Mesendoderm (in vitro differentiated cells): Measurements from ENCODE around the gene SLC5A9.
A peak's percentile ranks its signal among the peaks of the same experiment; 100 is the strongest.

Experiments used
- DNase-seq: peaks from one replicate; pipeline ENCODE4 v3.0.0; 2013
- H2AK5ac ChIP-seq: 2 replicates; pipeline ENCODE4 v1.6.1; 2013; ENCODE audit warnings: low read length, inconsistent platforms
- H2BK120ac ChIP-seq: 2 replicates; pipeline ENCODE4 v1.6.1; 2013; ENCODE audit warnings: low read depth, mild to moderate bottlenecking, low read length, moderate library complexity, mixed read lengths
- H2BK15ac ChIP-seq: replicated peaks from 2 replicates; pipeline ENCODE4 v1.6.1; 2013; ENCODE audit warnings: low read depth, mild to moderate bottlenecking, moderate library complexity
- H2BK5ac ChIP-seq: 2 replicates; pipeline ENCODE4 v1.6.1; 2013; ENCODE audit warnings: low read length, inconsistent platforms
- H3K18ac ChIP-seq: 2 replicates; pipeline ENCODE4 v1.6.1; 2013; ENCODE audit warnings: mild to moderate bottlenecking, low read length, mixed read lengths
- H3K23ac ChIP-seq: one replicate; pipeline ENCODE4 v1.6.1; 2013; ENCODE audit warnings: low read length
- H3K27ac ChIP-seq: 2 replicates; pipeline ENCODE4 v1.5.1; 2013; ENCODE audit warnings: low read depth, mild to moderate bottlenecking, inconsistent platforms, low read length, moderate library complexity
- H3K27me3 ChIP-seq: 2 replicates; pipeline ENCODE4 v1.6.1; 2013; ENCODE audit warnings: low read length, control low read depth, mild to moderate bottlenecking, inconsistent platforms; ENCODE audit not compliant: insufficient read depth, poor library complexity
- H3K36me3 ChIP-seq: 2 replicates; pipeline ENCODE4 v1.6.1; 2013; ENCODE audit warnings: low read length, inconsistent platforms; ENCODE audit not compliant: control insufficient read depth, insufficient read depth
- H3K4ac ChIP-seq: one replicate; pipeline ENCODE4 v1.6.1; 2013; ENCODE audit warnings: low read depth, mild to moderate bottlenecking, low read length, moderate library complexity
- H3K4me1 ChIP-seq: 2 replicates; pipeline ENCODE4 v1.6.1; 2013; ENCODE audit warnings: low read depth, low read length, inconsistent platforms; ENCODE audit not compliant: control insufficient read depth
- H3K4me2 ChIP-seq: 2 replicates; pipeline ENCODE4 v1.6.1; 2013; ENCODE audit warnings: low read length
- H3K4me3 ChIP-seq: 2 replicates; pipeline ENCODE4 v1.5.1; 2013; ENCODE audit warnings: mild to moderate bottlenecking, low read length
- H3K56ac ChIP-seq: one replicate; pipeline ENCODE4 v1.6.1; 2013; ENCODE audit warnings: low read length
- H3K79me1 ChIP-seq: 2 replicates; pipeline ENCODE4 v1.6.1; 2013; ENCODE audit warnings: low read length, inconsistent platforms
- H3K79me2 ChIP-seq: 2 replicates; pipeline ENCODE4 v1.6.1; 2013; ENCODE audit warnings: mild to moderate bottlenecking, low read length; ENCODE audit not compliant: control insufficient read depth, insufficient read depth
- H3K9ac ChIP-seq: 2 replicates; pipeline ENCODE4 v1.6.1; 2013; ENCODE audit warnings: low read length, inconsistent platforms
- H4K5ac ChIP-seq: one replicate; pipeline ENCODE4 v1.6.1; 2013; ENCODE audit warnings: low read length
- H4K8ac ChIP-seq: one replicate; pipeline ENCODE4 v1.6.1; 2013; ENCODE audit warnings: low read depth, mild to moderate bottlenecking, control low read depth, low read length, moderate library complexity
- WGBS: extraction: QIAGEN DNeasy Blood & Tissue Kit; methylation state at CpG from one replicate; pipeline ENCODE4 v1.1.7; 2013; ENCODE audit warnings: low lambda C conversion rate, missing lambda C conversion rate; ENCODE audit not compliant: insufficient coverage; ENCODE audit errors: extremely low coverage; 5-methylcytosine and 5-hydroxymethylcytosine counted together

The SLC5A9 gene

GRCh38 chr1:48200166-48200900 is 22.2 kb upstream of the SLC5A9 start:
- Histone ChIP-seq H2BK120ac (no peak overlapping the region), H3K4me3 (no peak overlapping the region)

DNA sequence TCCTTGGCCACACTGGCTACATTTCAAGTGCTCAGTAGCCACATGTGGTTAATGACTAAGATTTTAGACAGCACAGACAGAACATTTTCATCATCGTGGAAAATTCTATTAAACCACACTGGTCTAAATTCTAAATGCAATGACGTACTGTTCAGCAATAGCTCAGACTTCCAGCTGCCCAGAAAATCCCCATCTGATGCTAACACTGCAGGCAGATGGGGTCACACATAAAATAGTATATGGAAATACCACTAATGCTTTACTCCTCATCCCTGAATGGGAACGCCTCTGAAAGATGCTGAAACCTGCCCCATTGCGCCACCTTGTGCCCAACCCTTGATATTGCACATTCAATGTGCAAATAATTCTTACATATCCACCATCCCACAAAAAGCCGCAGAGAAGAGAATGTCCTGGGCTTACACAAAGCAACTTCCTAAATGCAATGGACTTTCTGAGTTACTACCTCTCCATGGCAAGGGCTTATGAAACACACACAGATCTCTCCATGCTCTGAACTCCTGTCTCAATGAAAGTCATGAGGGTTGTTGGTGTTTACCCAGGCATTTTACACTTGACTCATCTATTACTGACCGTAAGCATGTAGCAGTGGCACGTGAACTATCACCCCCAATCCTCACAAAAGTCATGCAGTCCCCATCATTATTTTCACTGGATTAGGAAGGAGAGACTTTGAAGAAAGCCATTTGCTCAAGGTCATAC is 20.3 kb upstream of the SLC5A9 start:
- H4K8ac ChIP-seq: no peak overlapping the region
- H3K23ac ChIP-seq: no peak overlapping the region
- no peaks in the 10 kb centered on the region for H3K36me3 ChIP-seq
- no peak overlapping the region for H3K4me3 ChIP-seq
- no peak overlapping the region for H2BK120ac ChIP-seq
- H2BK5ac ChIP-seq: no peak overlapping the region
- H4K5ac ChIP-seq: no peak overlapping the region
- peak overlapping the region; percentile 38 for H2BK15ac ChIP-seq
- H2AK5ac ChIP-seq: no peak overlapping the region
- H3K79me1 ChIP-seq: no peaks in the 10 kb centered on the region
- peak overlapping the region; percentile 33 for H3K9ac ChIP-seq
- DNase-seq: peak; percentile 69
- no CpG with 5 or more reads among the region's 7 CpGs for WGBS
- H3K18ac ChIP-seq: peak overlapping the region; percentile 33
- no peak overlapping the region for H3K4me2 ChIP-seq
- no peak overlapping the region for H3K4ac ChIP-seq
- no peaks in the 10 kb centered on the region for H3K27me3 ChIP-seq
- H3K79me2 ChIP-seq: no peaks in the 10 kb centered on the region
- H3K27ac ChIP-seq: no peak overlapping the region
- peaks cover 7% of the 10 kb centered on the region for H3K4me1 ChIP-seq
- peak overlapping the region; percentile 56 for H3K56ac ChIP-seq

More at GRCh38 chr1:48200166-48200900, 22.2 kb upstream of the SLC5A9 start:
- no peak overlapping the region for H3K4ac ChIP-seq
- H3K27me3 ChIP-seq: no peaks in the 10 kb centered on the region
- H4K8ac ChIP-seq: no peak overlapping the region
- no peak overlapping the region for H2BK15ac ChIP-seq
- no peak overlapping the region for H3K9ac ChIP-seq
- DNase-seq: no peak
- H3K4me2 ChIP-seq: no peak overlapping the region
- H3K79me1 ChIP-seq: no peaks in the 10 kb centered on the region
- no peak overlapping the region for H2BK5ac ChIP-seq
- no peaks in the 10 kb centered on the region for H3K79me2 ChIP-seq
- H3K4me1 ChIP-seq: peaks cover 7% of the 10 kb centered on the region
- H2AK5ac ChIP-seq: no peak overlapping the region
- H3K56ac ChIP-seq: no peak overlapping the region
- no peak overlapping the region for H3K27ac ChIP-seq
- H3K36me3 ChIP-seq: no peaks in the 10 kb centered on the region
- no peak overlapping the region for H3K23ac ChIP-seq
- H3K18ac ChIP-seq: no peak overlapping the region
- no peak overlapping the region for H4K5ac ChIP-seq
- no CpG with 5 or more reads among the region's 3 CpGs for WGBS

- peaks cover 9% of the 10 kb centered on the region for H3K4me1 ChIP-seq
- no peaks in the 10 kb centered on the region for H3K36me3 ChIP-seq
- H3K27ac ChIP-seq: no peak overlapping the region
- H3K79me1 ChIP-seq: no peaks in the 10 kb centered on the region
- no peak overlapping the region for H2BK5ac ChIP-seq
- peak; percentile 55 for DNase-seq
- no peak overlapping the region for H3K9ac ChIP-seq
- no peak overlapping the region for H3K4me3 ChIP-seq
- no peak overlapping the region for H4K5ac ChIP-seq
- no peak overlapping the region for H2BK15ac ChIP-seq
- no peaks in the 10 kb centered on the region for H3K79me2 ChIP-seq
- no peak overlapping the region for H2AK5ac ChIP-seq
- no CpG with 5 or more reads among the region's 3 CpGs for WGBS
- no peak overlapping the region for H3K4me2 ChIP-seq
- no peak overlapping the region for H3K23ac ChIP-seq
- no peak overlapping the region for H4K8ac ChIP-seq
- H3K56ac ChIP-seq: no peak overlapping the region
- no peak overlapping the region for H2BK120ac ChIP-seq
- no peak overlapping the region for H3K18ac ChIP-seq
- H3K4ac ChIP-seq: no peak overlapping the region
- no peaks in the 10 kb centered on the region for H3K27me3 ChIP-seq
Observed at GRCh38 chr1:48203287-48203900, 19.1 kb upstream of the SLC5A9 start.

DNA sequence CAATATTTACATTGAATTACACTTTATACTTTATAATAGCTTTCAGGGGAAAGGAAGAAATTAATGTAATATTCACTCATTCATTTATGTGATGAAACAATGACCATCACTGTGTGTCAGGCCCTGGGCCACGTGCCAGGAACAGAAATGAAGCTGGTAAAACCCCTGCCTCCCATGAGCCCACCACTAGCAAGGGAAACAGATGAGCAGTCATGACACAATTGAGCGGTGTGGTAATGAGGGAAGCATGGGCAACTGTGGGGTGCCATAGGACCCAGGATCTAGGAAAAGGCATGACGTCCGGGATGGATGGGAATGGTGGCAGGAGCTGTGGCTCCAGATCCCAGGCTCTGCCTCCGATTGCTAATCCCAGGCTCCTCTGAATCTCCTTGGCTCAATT is 17.0 kb upstream of the SLC5A9 start:
- Histone ChIP-seq H3K9ac (no peak overlapping the region), H3K27ac (no peak overlapping the region), H3K4me3 (no peak overlapping the region), H3K18ac (no peak overlapping the region), H3K79me2 (no peaks in the 10 kb centered on the region), H2BK15ac (no peak overlapping the region), H2AK5ac (peak overlapping the region; percentile 79), H2BK120ac (no peak overlapping the region), H3K56ac (no peak overlapping the region), H3K4me1 (peaks cover 12% of the 10 kb centered on the region), H3K79me1 (no peaks in the 10 kb centered on the region), H4K8ac (no peak overlapping the region), H3K4ac (peak overlapping the region; percentile 49), H3K4me2 (no peak overlapping the region), H3K23ac (no peak overlapping the region), H3K27me3 (no peaks in the 10 kb centered on the region), H4K5ac (no peak overlapping the region), H2BK5ac (peak overlapping the region; percentile 6), H3K36me3 (no peaks in the 10 kb centered on the region)
- no CpG with 5 or more reads among the region's 5 CpGs for WGBS
- no peak for DNase-seq

DNA sequence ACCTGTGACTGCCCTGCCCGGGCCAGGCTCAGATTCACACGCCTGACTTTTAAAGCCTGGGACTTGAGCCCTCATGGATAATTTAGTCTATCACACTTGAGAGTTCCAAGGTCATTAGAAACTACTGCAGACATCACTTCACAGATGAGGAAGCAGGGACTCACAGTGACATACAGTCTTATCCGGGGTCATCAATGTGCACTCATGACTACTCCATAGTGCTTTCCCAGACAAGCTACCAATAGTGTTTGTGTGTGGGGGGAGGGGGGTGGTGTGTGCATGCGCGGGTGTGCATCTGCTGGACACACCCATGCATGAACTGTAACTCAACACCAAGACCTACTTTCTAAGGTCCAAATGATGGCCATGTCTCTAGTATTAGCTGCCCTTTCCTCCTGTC is 16.1 kb upstream of the SLC5A9 start:
- Histone ChIP-seq H3K56ac (peak overlapping the region; percentile 57), H3K79me2 (no peaks in the 10 kb centered on the region), H3K79me1 (no peaks in the 10 kb centered on the region), H3K27me3 (no peaks in the 10 kb centered on the region), H3K4ac (no peak overlapping the region), H2AK5ac (peak overlapping the region; percentile 15), H2BK15ac (no peak overlapping the region), H3K4me2 (no peak overlapping the region), H3K4me3 (no peak overlapping the region), H2BK5ac (peak overlapping the region; percentile 26), H3K4me1 (peaks cover 12% of the 10 kb centered on the region), H3K9ac (no peak overlapping the region), H3K23ac (no peak overlapping the region), H3K36me3 (no peaks in the 10 kb centered on the region), H4K8ac (no peak overlapping the region), H3K18ac (no peak overlapping the region), H2BK120ac (no peak overlapping the region), H4K5ac (no peak overlapping the region), H3K27ac (no peak overlapping the region)
- WGBS: no CpG with 5 or more reads among the region's 5 CpGs
- DNase-seq: no peak
